CD1c-positive myeloid dendritic cell (primary cell): ENCODE data around the gene PDK2.

ENCODE experiments used
- DNase-seq: peaks from one replicate; pipeline ENCODE4 v3.0.0-alpha.2; 2016; ENCODE audit errors: extremely low spot score

Gene PDK2

DNA sequence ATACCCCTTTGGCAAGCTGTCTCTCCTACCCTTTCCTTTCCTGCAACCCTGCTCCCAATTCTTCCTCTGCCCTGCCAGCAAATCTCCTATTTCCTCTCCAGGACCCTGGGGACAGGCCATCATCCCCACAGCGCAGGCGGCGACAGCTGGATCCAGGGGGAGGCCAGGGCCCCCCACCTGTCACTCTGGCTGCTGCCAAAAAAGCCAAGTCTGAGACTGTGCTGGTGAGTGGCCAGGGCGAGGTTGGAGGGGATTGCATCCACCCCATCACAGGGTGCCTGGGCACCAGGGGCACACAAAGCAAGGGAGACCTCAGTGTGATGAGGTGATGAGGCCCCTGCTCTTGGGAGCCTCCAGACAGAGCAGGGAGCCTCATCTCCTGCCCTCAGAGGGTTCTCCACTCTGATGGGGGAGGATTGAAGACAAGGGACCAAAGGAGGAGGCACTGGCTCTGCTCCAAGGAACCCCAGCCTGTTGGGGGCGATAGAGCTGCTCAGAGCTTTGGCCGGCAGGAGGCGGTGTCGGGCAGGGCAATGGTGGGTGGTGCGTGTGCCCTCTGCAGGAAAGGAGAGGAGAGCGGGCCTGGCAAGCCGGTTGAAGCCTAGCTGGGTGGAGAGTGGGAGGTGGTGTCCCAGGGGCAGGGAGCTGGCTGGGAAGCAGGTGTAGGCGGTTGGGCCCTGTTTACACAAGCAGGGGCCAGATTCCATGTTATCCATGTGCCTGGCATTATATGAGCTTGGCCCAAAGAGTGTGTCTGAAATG lies 15.6 kb upstream of the PDK2 start:
- peak; percentile 15 for DNase-seq

DNA sequence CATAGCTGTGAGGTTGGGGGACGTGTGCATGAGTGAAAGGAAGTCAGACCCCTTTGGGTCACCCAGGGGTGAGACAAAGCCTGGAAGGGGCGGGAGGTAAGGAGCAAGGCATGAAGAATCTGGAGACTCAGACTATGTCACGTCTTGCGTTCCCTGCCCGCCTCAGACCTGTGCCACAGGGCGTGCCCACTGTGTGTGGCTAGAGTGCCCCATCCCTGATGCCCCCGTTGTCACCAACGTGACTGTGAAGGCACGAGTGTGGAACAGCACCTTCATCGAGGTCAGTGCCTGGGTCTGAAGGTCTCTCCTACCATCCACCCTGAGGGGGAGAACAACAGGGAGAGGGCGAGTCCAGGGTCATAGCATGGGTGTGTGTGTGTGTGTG lies 15.1 kb upstream of the PDK2 start:
- no peak for DNase-seq

DNA sequence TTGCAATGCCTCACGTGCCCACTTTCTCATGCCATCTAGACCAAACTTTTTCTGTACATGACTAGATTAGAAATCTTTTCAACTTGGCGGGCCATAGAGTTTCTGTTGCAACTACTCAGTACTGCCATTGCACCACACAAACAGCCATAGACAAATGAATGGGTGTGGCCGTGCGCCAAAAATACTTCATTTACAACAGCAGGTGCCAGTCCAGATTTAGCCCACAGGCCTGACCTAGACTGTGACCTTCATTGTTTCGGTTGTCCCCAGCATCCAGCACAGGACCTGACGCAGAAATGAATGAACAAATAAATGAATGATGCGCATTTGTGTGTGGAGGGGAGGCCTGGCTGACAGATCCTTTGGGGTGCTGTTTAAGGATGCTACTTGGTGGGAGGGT lies 14.3 kb upstream of the PDK2 start:
- no peak for DNase-seq

DNA sequence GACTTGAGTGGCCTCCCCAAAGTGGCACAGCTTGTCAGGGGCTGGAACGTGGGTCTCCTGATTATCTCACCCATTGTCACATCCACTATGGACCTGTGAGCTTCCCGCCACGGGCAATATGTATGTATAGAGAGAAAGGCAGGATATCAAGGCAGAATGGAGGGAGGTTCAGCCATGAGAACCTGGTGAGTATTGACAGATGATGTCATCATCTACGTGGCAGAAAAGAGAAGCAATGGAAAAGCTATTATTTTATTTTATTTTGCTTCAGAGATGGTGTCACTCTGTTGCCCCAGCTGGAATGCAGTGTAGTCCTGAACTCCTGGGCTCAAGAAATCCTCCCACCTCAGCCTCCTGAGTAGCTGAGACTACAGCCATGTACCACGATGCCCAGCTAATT lies 13.4 kb upstream of the PDK2 start:
- DNase-seq: no peak

DNA sequence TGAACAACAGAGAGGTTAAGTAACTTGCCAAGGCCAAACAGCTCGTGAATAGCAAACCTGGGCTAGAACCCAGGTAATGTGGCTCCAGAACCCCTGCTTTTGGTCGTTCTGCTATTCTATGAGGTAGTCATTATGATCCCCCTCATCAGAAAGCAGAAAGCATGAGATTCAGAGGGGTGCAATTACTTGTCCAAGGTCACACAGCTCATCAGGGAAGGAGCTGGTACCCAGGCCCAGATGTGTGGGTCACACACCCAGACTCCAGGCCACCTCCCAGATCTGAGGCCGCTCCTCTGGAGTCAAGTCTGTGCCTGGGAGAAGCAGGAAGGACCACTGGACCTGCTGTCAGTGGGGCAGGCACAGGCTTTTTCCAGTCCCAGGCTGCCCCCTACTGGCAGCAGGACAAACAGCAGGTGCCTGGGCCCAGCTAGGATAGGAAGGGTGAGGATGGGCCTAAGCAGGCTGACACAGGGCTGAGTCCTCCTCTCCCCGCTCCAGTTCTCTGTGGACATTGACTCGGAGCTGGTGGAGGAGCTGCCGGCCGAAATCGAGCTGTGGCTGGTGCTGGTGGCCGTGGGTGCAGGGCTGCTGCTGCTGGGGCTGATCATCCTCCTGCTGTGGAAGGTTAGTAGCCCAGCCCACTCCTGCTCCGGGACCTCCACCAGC lies 7.8 kb upstream of the PDK2 start:
- DNase-seq: peak; percentile 83

DNA sequence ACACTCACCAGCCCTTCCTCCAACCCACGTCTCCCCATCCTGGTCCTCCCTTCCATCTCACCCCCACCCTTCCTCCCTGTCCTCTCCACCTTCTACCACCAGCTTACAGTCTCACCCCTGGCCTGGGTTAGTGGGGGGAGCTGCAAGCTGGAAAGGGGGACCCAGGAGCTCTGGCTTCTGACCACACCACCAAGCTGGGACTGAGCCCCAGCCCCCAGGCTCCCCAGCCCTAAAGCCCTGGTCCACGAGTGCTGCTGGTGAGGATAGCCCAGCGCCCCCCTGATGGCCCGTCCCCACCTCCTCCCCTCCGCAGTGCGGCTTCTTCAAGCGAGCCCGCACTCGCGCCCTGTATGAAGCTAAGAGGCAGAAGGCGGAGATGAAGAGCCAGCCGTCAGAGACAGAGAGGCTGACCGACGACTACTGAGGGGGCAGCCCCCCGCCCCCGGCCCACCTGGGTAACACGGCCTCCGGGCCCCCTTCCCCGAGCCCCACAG lies 7.2 kb upstream of the PDK2 start:
- no peak for DNase-seq

DNA sequence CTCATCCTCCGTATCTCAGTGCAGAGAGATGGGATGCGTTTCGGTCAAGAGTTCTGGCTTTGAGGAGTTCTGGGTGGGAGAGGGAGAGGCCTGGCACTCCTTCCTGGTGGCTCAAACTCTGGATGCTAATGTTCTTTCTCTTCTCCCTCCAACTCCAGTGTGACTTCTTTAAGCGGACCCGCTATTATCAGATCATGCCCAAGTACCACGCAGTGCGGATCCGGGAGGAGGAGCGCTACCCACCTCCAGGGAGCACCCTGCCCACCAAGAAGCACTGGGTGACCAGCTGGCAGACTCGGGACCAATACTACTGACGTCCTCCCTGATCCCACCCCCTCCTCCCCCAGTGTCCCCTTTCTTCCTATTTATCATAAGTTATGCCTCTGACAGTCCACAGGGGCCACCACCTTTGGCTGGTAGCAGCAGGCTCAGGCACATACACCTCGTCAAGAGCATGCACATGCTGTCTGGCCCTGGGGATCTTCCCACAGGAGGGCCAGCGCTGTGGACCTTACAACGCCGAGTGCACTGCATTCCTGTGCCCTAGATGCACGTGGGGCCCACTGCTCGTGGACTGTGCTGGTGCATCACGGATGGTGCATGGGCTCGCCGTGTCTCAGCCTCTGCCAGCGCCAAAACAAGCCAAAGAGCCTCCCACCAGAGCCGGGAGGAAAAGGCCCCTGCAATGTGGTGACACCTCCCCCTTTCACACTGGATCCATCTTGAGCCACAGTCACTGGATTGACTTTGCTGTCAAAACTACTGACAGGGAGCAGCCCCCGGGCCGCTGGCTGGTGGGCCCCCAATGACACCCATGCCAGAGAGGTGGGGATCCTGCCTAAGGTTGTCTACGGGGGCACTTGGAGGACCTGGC lies 6.0 kb upstream of the PDK2 start:
- no peak for DNase-seq

DNA sequence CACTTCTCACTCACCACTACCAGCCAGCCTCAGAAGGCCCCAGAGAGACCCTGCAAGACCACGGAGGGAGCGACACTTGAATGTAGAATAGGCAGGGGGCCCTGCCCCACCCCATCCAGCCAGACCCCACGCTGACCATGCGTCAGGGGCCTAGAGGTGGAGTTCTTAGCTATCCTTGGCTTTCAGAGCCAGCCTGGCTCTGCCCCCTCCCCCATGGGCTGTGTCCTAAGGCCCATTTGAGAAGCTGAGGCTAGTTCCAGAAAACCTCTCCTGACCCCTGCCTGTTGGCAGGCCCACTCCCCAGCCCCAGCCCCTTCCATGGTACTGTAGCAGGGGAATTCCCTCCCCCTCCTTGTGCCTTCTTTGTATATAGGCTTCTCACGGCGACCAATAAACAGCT lies 5.1 kb upstream of the PDK2 start:
- no peak for DNase-seq

DNA sequence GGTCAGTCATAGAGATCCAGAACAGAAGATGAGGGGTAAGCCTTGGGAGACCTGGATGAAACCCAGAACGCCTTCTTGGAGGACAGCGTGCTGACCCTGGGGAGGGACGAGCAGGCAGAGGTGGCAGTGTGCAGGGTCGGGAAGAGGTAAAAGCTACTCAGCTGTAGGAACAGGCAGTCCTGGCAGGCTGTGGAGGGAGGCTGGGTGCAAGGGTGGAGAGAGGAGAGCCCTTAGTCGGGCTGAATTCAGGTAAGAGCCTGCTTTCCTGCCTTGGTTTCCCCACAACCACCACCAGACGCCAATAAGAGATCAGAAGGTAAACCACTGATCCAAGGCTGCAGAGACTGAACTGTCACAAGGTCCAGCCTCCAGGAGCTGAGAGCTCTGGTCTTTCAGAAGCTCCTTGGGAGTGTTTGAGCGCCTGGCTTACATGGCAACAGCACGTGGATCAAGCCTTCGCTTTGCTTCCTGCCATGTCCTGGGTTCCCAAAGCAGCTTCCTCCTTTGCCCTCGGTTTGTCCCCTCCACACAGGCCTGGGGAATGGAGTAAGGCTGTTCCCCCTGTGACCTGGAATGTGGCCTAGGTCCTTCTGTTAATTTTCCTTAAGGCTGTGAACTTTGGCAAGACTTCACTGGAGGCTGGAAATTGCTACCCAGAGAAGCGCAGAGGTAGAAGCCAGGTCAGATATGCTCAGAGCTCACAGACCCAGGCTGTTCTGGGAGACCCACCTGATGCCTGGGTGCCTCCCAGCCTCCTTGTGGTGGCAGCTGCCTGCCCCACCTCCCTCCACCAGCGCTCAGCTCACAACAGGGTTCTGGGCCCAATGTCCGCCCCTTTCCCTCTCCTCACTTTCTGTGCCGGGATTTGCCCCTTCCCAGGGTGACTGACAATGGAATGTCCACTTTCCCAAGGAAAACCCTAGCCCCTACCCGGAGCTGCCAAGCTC lies 3.9 kb upstream of the PDK2 start:
- no peak for DNase-seq

DNA sequence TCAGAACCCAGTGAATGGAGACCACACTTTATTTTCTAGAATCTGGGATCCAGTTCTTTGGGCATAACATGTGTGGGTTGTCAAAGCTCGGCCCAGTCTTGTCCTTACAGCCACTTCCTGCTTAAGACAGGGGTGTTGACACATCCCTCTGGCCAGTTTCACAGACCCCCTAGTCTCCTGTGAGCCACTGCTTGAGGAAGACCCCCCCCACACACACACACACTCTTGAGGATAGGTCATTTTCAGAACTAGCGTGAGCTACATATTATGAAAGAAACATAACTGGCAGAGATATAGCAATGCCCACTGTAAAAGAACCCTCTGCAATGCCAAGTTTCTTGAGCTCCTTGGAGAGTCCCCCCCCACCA lies 3.2 kb upstream of the PDK2 start:
- no peak for DNase-seq

DNA sequence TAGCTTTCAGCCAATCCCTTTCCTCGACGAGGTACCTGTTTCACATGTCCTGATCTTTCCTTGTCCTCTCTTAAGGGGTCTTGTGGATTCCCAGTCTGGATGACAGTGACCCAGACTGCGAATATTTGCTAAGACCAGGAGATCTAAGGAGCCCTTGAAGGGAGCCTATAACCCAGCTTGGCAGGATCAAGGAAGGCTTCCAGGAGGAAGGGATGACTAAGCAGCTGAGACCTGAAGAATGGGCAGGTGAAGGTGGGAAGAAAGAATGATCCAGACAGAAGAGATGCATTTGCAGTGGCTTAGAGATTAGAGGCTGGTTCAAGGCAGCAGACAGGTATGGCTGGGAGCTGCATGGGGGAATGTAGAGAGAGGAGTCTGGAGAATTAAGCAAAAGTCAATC lies 1.9 kb upstream of the PDK2 start:
- no peak for DNase-seq

DNA sequence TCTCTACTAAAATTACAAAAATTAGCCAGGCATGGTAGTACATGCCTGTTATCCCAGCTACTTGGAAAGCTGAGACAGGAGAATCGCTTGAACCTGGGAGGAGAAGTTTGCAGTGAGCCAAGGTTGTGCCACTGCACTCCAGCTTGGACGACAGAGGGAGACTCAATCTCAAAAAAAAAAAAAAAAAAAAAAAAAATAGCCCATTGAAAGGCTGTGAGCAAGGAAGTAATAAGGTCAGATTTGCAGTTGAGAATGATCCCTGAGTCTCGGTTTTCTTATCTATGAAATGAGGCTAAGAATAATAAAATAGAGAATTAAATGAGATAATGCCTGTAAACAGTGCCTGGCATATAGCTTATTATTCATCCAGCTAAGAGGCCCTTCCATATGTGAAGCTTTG lies 1.3 kb upstream of the PDK2 start:
- DNase-seq: no peak

DNA sequence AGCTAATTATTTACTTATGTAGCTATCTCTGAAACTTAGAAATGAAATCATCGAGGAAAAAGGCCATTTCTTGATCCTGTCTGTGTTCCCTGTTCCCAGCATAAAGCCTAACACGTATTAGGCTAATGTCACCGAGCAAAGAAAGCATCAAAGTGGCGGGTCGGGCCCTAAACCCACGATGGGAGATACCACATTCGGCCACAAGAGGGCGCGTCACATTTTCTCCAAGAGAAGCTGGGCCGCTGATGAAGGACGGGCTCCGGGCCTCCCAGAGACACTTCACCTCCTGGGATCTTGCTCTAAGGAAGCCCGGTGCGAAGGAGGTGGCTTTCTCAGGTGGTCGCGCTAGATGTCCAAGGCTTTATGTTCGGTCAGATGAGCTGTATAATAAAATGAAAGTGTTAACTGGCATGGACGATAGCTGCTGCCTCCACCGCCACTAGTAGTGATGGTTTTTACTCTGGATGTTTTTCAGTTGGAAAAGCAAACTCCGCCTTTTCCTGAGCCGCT lies 853 bp upstream of the PDK2 start:
- DNase-seq: peak; percentile 92

DNA sequence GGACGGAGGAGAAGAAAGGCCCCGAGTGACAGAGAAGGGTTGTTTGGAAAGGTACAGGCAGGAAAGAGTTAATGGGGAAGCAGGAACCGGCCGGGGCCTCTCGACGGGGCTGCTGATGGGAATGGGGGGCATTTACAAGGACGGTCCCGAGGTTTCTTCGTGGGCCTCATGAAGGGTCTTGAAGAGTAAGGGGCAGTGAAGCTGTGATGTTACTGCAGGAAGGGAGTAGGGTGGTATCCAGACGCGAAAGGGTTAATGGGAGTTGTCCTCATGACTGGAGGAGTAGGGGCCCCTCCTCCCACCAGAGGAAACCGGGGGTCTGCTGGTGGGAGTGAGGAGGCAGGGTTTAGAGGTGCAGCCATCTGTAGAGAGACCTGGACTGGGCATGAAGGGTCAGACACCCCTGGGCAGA lies 481 bp downstream of the PDK2 start:
- DNase-seq: no peak

DNA sequence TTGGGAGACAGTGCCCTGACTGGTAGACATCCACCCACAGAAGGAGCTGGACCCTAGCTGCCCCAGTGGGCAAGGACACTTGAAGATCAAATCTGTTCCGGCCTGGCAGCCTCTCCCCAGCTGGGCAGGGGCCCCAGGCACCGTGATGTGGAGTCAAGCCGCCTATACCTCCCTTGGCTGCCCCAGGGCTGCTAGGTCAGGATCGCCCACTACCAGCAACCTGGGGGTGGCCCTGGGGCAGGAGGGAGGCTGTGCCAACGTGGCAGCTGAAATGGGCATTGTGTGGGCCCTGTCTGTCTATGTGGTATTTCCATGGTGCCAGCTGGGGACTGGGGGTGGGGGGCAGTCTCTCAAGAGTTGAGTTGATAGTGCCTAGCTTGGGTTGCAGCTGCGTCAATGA lies 941 bp downstream of the PDK2 start:
- no peak for DNase-seq

DNA sequence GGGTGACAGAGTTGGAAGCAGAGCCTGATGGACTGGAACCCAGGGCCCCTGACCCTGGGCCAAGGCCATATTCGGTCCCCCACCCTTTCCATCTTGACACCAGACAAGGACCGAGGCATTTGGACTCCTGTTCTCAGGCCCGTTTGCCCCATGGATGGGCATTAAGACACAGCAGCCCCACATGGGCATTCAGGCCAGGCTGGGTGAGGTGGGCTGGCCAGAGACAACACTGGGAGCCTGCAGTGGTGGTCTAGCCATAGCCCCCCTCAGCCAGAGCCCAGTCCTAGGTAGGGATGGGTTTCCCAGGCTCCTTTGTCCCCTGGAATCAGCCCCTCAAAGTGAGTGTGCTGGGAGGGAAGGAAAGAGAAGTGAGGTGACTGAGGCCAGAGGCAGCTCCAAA lies 1.6 kb downstream of the PDK2 start:
- DNase-seq: no peak

DNA sequence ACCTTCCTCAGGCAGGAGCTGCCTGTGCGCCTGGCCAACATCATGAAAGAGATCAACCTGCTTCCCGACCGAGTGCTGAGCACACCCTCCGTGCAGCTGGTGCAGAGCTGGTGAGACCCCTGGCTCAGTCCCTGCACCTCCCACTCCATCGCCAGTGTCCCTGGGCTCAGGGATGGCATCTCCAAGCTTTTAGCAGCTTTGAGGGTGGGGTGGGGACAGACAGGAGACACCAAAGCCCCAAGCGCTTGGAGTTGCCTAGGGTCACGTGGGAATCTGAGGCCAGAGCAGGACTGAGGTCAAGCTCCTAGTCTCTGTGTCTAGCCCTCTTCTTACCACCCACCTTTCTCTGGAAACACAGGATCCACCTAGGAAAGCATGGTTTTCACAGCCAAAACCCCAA lies 2.3 kb downstream of the PDK2 start:
- DNase-seq: no peak

DNA sequence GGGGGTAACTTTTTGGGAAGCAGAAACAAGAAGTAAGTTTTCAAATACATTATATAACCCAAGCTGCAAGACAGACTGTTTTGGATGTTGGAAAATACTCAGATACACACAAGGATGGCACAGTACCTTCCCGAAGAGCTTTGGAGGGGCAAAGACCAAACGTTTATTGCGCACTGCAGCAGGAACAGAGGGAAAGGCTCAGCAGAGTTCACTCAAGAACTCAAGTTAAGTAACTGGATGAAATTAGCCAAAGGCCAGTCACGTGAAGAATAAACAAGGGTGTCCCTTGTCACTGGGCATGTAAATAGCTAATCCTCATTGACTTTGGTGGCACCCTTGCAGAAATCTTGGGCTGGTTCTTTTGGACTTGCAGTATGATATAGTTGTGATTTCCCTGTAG lies 2.8 kb downstream of the PDK2 start:
- no peak for DNase-seq

DNA sequence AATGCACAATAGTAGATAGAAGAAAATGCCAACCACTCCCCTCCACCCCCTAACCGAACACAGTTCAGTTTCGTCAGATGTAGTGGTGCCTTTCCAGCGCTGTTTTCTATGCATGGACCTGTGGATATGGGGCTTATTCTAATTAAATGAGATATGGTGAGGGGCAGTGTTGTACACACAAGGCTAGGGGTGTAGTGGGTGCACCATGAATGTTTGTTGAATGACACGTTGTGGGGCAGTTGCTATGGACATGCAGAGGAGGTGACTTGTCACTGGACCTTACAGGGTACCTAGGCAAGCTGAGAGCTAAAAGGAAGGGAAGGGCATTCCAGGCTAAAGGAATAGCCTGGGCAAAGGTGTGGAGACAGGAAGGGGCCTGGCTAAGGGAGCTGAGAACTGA lies 3.4 kb downstream of the PDK2 start:
- no peak for DNase-seq

DNA sequence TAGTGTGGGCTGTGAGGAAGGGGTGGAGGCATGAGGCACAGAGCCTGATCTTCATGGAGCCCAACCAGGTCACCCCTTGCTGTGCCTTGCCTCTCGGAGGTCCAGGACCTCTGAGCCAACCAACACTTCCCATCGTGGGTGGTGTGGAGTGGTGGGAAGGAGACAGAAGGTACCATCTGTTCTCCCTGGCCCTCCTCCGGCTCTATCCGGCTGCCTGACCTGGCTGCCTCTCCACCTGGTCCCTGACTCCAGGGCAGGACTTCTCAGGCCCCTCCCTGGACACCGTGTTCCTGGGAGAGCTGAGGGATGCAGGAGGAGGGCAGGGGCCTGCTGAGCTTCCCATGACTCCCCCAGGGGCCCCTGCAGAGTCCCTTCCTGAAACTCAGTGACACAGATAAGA lies 3.9 kb downstream of the PDK2 start:
- no peak for DNase-seq

DNA sequence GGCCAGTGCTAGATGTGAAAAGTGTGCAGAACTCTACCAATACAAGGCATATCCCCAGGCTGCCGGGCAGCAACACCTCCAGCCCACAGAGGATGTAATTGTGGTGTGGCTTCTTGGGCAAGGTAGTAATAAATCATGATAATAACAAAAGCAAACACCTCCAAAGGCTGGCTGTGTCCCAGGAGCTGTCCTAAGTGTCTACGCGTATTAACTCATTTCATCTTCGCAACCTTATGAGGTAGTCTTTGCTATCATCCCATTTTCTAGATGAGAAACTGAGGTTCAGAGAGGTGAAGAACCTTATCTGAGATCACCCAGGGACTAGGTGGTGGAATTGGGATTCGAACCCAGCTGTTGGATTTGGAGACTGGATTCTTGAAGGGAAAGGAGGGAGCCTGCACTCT lies 5.3 kb downstream of the PDK2 start:
- DNase-seq: no peak
